Right lobe of liver (tissue), 4 donors: ENCODE measurements around the gene RASGRF2.

ENCODE experiments used
- CTCF ChIP-seq, 4 donors: fragments of 200-600 bp in 3 of 4; fragments of 450-650 bp in 1 of 4; IDR thresholded peaks; one replicate each; pipeline versions ENCODE4 v1.5.1 to v1.8.0; 2016 to 2022; ENCODE audit warnings: antibody characterized with exemption in 4 of 4, mild to moderate bottlenecking in 2 of 4
- POLR2A ChIP-seq: fragments of 450-650 bp; IDR thresholded peaks from one replicate; pipeline ENCODE4 v1.6.1; 2017; ENCODE audit warnings: antibody characterized with exemption, mild to moderate bottlenecking
- donor health status: DM: no; HTN: no; CAD: no.
- donor health status: DM: no; HTN: no; CAD: no.
- donor health status: DM: no; HTN: yes; CAD: no.

- no peak for TF ChIP-seq POLR2A
- TF ChIP-seq CTCF (IDR thresholded peaks at IDR 0.05), result no peak
Observed at GRCh38 chr5:81095835-81096234, 135.7 kb downstream of the RASGRF2 start.
